Heart left ventricle (tissue), 16 donors: ENCODE results near the gene NUBP2. TPM values are rescaled to one million over a fixed set of nuclear protein-coding genes. Genes with fewer than 3 reads are reported as not detected.

Experiments used
- ATAC-seq, 4 donors: fragments of 200-7000 bp; cut with Tn5 transposase; one replicate each; pipeline ENCODE4 v1.9.1; 2020 to 2022; ENCODE audit warnings: moderate library complexity in 4 of 4, mild to moderate bottlenecking in 3 of 4, moderate number of reproducible peaks in 1 of 4
- DNase-seq, 5 donors: peaks; one replicate each; pipeline ENCODE4 v3.0.0-alpha.2; 2020
- H3K27ac ChIP-seq, 12 donors: fragments of 200-600 bp; sonication (generic) in 4 of 12; one replicate each; pipeline versions ENCODE4 v1.5.0 to v1.8.0; 2016 to 2022; ENCODE audit warnings: mild to moderate bottlenecking in 2 of 12
- H3K27me3 ChIP-seq, 9 donors: fragments of 200-600 bp; sonication (generic) in 2 of 9; one replicate each; pipeline versions ENCODE4 v1.5.1 to v1.8.0; 2016 to 2022; ENCODE audit warnings: mild to moderate bottlenecking in 3 of 9
- H3K36me3 ChIP-seq, 9 donors: fragments of 200-600 bp; sonication (generic) in 2 of 9; one replicate each; pipeline versions ENCODE4 v1.5.0 to v1.8.0; 2018 to 2022; ENCODE audit warnings: mild to moderate bottlenecking in 2 of 9
- H3K4me1 ChIP-seq, 12 donors: fragments of 200-600 bp; sonication (generic) in 4 of 12; one replicate each; pipeline versions ENCODE4 v1.5.0 to v1.8.0; 2016 to 2022; ENCODE audit warnings: mild to moderate bottlenecking in 3 of 12
- H3K4me3 ChIP-seq, 12 donors: fragments of 200-600 bp; sonication (generic) in 4 of 12; one replicate each; pipeline versions ENCODE4 v1.5.0 to v1.8.0; 2017 to 2022; ENCODE audit warnings: mild to moderate bottlenecking in 9 of 12, moderate library complexity in 4 of 12
- H3K9me3 ChIP-seq, 12 donors: fragments of 200-600 bp; sonication (generic) in 4 of 12; one replicate each; pipeline versions ENCODE4 v1.5.0 to v1.8.0; 2016 to 2022; ENCODE audit warnings: mild to moderate bottlenecking in 1 of 12
- CTCF ChIP-seq, 12 donors: fragments of 200-600 bp; sonication (generic) in 4 of 12; IDR thresholded peaks; one replicate each; pipeline versions ENCODE4 v1.5.0 to v1.8.0; 2018 to 2022; ENCODE audit warnings: antibody characterized with exemption in 12 of 12, mild to moderate bottlenecking in 5 of 12
- POLR2A ChIP-seq, 2 donors: fragments of 450-650 bp; IDR thresholded peaks; one replicate each; pipeline ENCODE4 v1.6.1; 2017; ENCODE audit warnings: antibody characterized with exemption in 2 of 2, mild to moderate bottlenecking in 2 of 2, moderate library complexity in 2 of 2
- WGBS, 4 donors: extraction: QIAGEN DNeasy Blood & Tissue Kit in 2 of 4; methylation state at CpG; one replicate each; pipeline versions ENCODE4 v1.1.5 to v1.1.7; 2013 to 2018; 5-methylcytosine and 5-hydroxymethylcytosine counted together
- intact Hi-C, 10 donors: fragments of 100-400 bp; cut with DNase I; formaldehyde crosslinking; loops; one replicate each; pipeline versions ENCODE4 v1.11.1 to v1.14.2; 2022
- polyA plus RNA-seq, 2 donors: library from polyadenylated mRNA; stranded (reverse); fragments of 200-250 nt; gene quantifications; one replicate each; pipeline ENCODE4 v1.2.3, GENCODE V29; 2013
- total RNA-seq, 9 donors: library from RNA; depleted of rRNA in 2 of 9; stranded (reverse); fragments of >200 nt in 2 of 9; fragmentation: NEBNext Ultra II Directional in 3 of 9; extraction: Animal tissue kit (Norgen Biotek cat#: 25700) in 3 of 9; gene quantifications; one replicate each; pipeline versions ENCODE4 v1.1.0 to v1.2.4, GENCODE V29; 2016 to 2023
- donor health status: ischemic (EF 13 %, LVEDD 7.1; RV severe dilation, severe dysfunction).
- donor health status: healthy with polysubstance abuse.
- donor health status: DM: no; HTN: yes; CAD: no.
- donor health status: DM: no; HTN: no; CAD: no.
- donor health status: ischemic (EF 25% LVEDD 6.9; RV normal size, moderate dysfunction).
- donor health status: ischemic (EF 25% LVEDD 5.7; RV mildly dilated, moderate dysfunction).
- donor health status: healthy.
- donor health status: DM: yes; HTN: yes; CAD: no.
- donor health status: ischemic (EF 35%, LVEDD 5.7; RV mildly dilated, moderate dysfunction).
- donor health status: nonischemic (EF 11% LVEDD 7.7; RV severe dilation, severe dysfunction).
- donor health status: DM: yes; HTN: yes; CAD: no.
- donor health status: PGD.
- donor health status: ischemic (EF 29% LVEDD 5.4; RV normal size, mild dysfunction).
- donor health status: nonischemic (EF 23%, LVEDD 6.1; RV moderate dilation, normal function).

The NUBP2 gene
- total and polyA plus RNA-seq, 11 donors, result 26.7 to 81.9 (median 30.4) TPM

- peaks cover 0 to 63% (median 48%) of the 10 kb centered on the region in 9 donors for H3K36me3 ChIP-seq
- WGBS, 4 donors, result 78 to 82% (median 80%) methylated on average over 26 to 36 of the region's 36 CpGs
- H3K4me3 ChIP-seq, result no peak overlapping the region
- H3K27me3 ChIP-seq, result no peaks in the 10 kb centered on the region
- no peaks in the 10 kb centered on the region for H3K9me3 ChIP-seq
- no peak for TF ChIP-seq POLR2A (IDR thresholded peaks at IDR 0.05)
- TF ChIP-seq CTCF (IDR thresholded peaks at IDR 0.05), result no peak
- intact Hi-C loops, result no loop called here
- DNase-seq, result peak in 4 of 5 donors; percentile 14 to 59 (median 22)
- H3K27ac ChIP-seq, result no peak overlapping the region
- peaks cover 9 to 45% (median 31%) of the 10 kb centered on the region in 12 donors for H3K4me1 ChIP-seq
- no peak for ATAC-seq
These were observed 5.2 kb upstream of the NUBP2 start for GRCh38 chr16:1777375-1778199.

- intact Hi-C loops, result no loop called here
- Histone ChIP-seq H3K4me3 (no peak overlapping the region), H3K36me3 (peaks cover 0 to 63% (median 48%) of the 10 kb centered on the region in 9 donors), H3K9me3 (no peaks in the 10 kb centered on the region), H3K27me3 (no peaks in the 10 kb centered on the region), H3K4me1 (peaks cover 9 to 47% (median 32%) of the 10 kb centered on the region in 12 donors), H3K27ac (no peak overlapping the region)
- peak in 4 of 5 donors; percentile 7 to 65 (median 26) for DNase-seq
- ATAC-seq, result no peak
- 75 to 86% (median 84%) methylated on average over 27 to 34 of the region's 34 CpGs for WGBS, 4 donors
- TF ChIP-seq POLR2A (IDR thresholded peaks at IDR 0.05) (no peak), CTCF (IDR thresholded peaks at IDR 0.05) (no peak)
These were observed 4.3 kb upstream of the NUBP2 start for GRCh38 chr16:1778200-1779179.

GRCh38 chr16:1779234-1779701 lies 3.5 kb upstream of the NUBP2 start:
- 72 to 86% (median 81%) methylated on average over 6 to 8 of the region's 8 CpGs for WGBS, 4 donors
- DNase-seq (peak in 2 of 5 donors; percentile 6 to 51), ATAC-seq (no peak)
- Histone ChIP-seq H3K27me3 (no peaks in the 10 kb centered on the region), H3K36me3 (peaks cover 0 to 63% (median 48%) of the 10 kb centered on the region in 9 donors), H3K9me3 (no peaks in the 10 kb centered on the region), H3K4me1 (peaks cover 3 to 47% (median 31%) of the 10 kb centered on the region in 12 donors), H3K4me3 (no peak overlapping the region), H3K27ac (no peak overlapping the region)
- TF ChIP-seq POLR2A (IDR thresholded peaks at IDR 0.05), result no peak
- no peak for TF ChIP-seq CTCF (IDR thresholded peaks at IDR 0.05)
- intact Hi-C loops, result no loop called here
